Measurements from ENCODE around the gene ST6GALNAC5. TPM values are rescaled to one million over a fixed set of nuclear protein-coding genes. Genes with fewer than 3 reads are reported as not detected.
"Not testable (repeated sequence)": the region's sequence is repeated elsewhere in the genome, so short reads cannot be mapped to it uniquely, and the experiment has no call there.

ST6GALNAC5 gene
- total and polyA plus RNA-seq, 10 of the 15 experiments (the other 5 are each of a cell fraction or from before 2014, with no cell fraction given) = under 0.01 to 1.8 (median 0.07) TPM; not detected in 6

- DNase-seq (ENCODE audit: low read depth, low spot score); H3K27ac ChIP-seq (ENCODE audit: control insufficient read depth, insufficient read depth); H3K9me3 ChIP-seq (replicated peaks; ENCODE audit: control insufficient read depth, insufficient read depth, low read length); H4K20me1 ChIP-seq (ENCODE audit: control insufficient read depth, insufficient read depth); H3K36me3 ChIP-seq (ENCODE audit: control insufficient read depth in 2 of 2, insufficient read depth in 2 of 2, low read length in 1 of 2); POLR2A ChIA-PET; intact Hi-C loops (cut with micrococcal nuclease; ENCODE audit: unreplicated experiment); BruUV-seq (replicated peaks); H3K79me2 ChIP-seq (ENCODE audit: control insufficient read depth, insufficient read depth, low read length); H3K27me3 ChIP-seq (replicated peaks in 1 of 2; ENCODE audit: control insufficient read depth in 2 of 2, insufficient read depth in 2 of 2, low read length in 1 of 2); FAIRE-seq; SMC1A ChIA-PET (ENCODE audit: uncharacterized antibody, unreplicated experiment); RAD21 ChIA-PET (ENCODE audit: unreplicated experiment); H3K9ac ChIP-seq (ENCODE audit: control insufficient read depth, insufficient read depth, low read length); H3K4me1 ChIP-seq (ENCODE audit: control insufficient read depth, insufficient read depth, low read length); H3K4me2 ChIP-seq (ENCODE audit: control insufficient read depth, insufficient read depth); H3K4me3 ChIP-seq; in situ Hi-C loops (cut with MboI); CTCF ChIA-PET; H2AFZ ChIP-seq (ENCODE audit: control insufficient read depth, low read depth, low read length); ATAC-seq: not testable (repeated sequence)
Observed at GRCh38 chr1:76879014-76879413, 11.7 kb downstream of the ST6GALNAC5 start.

- ChIA-PET CTCF (interaction anchor here (0.6 kb wide), 1 partner anchor 9 kb away, joined by 3 read pairs; no protein-coding TSS in a partner anchor), POLR2A (no interaction called here), RAD21 (ENCODE audit: unreplicated experiment) (interaction anchor here (1.2 kb wide), 1 partner anchor 81 kb away, joined by 3 read pairs; no protein-coding TSS in a partner anchor), SMC1A (ENCODE audit: uncharacterized antibody, unreplicated experiment) (interaction anchor here (0.8 to 2.3 kb wide), 5 partner anchors 9 to 65 kb away, joined by 3 to 9 read pairs (median 5); no protein-coding TSS in a partner anchor)
- no peak overlapping the region for H3K4me3 ChIP-seq
- H3K9me3 ChIP-seq (replicated peaks; ENCODE audit: control insufficient read depth, insufficient read depth, low read length) = no peaks in the 10 kb centered on the region
- H3K4me1 ChIP-seq (ENCODE audit: control insufficient read depth, insufficient read depth, low read length) = no peaks in the 10 kb centered on the region
- intact Hi-C loops (cut with micrococcal nuclease; ENCODE audit: unreplicated experiment) (no loop called here), in situ Hi-C loops (cut with MboI) (no loop called here)
- H4K20me1 ChIP-seq (ENCODE audit: control insufficient read depth, insufficient read depth) = no peaks in the 10 kb centered on the region
- ATAC-seq = no peak
- no peak overlapping the region for H3K4me2 ChIP-seq (ENCODE audit: control insufficient read depth, insufficient read depth)
- H3K27ac ChIP-seq (ENCODE audit: control insufficient read depth, insufficient read depth) = no peak overlapping the region
- H3K79me2 ChIP-seq (ENCODE audit: control insufficient read depth, insufficient read depth, low read length) = no peaks in the 10 kb centered on the region
- no TSS peak for BruUV-seq (replicated peaks)
- FAIRE-seq = no peak
- no peak overlapping the region for H3K9ac ChIP-seq (ENCODE audit: control insufficient read depth, insufficient read depth, low read length)
- H2AFZ ChIP-seq (ENCODE audit: control insufficient read depth, low read depth, low read length) = no peak overlapping the region
- H3K27me3 ChIP-seq (replicated peaks in 1 of 2; ENCODE audit: control insufficient read depth in 2 of 2, insufficient read depth in 2 of 2, low read length in 1 of 2) = no peaks in the 10 kb centered on the region; a peak in 1 of 4 replicates
- no peak for DNase-seq (ENCODE audit: low read depth, low spot score)
- no peaks in the 10 kb centered on the region for H3K36me3 ChIP-seq (ENCODE audit: control insufficient read depth in 2 of 2, insufficient read depth in 2 of 2, low read length in 1 of 2)
- no peak for TF ChIP-seq CHD4 (IDR thresholded peaks at IDR 0.05)
- TF ChIP-seq PAX5 (IDR thresholded peaks at IDR 0.05; ENCODE audit: borderline replicate concordance, low read depth, low read length) = no peak
- TF ChIP-seq IRF5 (IDR thresholded peaks at IDR 0.05; ENCODE audit: borderline replicate concordance) = no peak
- TF ChIP-seq ZBTB4 (CRISPR knock-in tag; IDR thresholded peaks at IDR 0.05) = no peak
- no peak for TF ChIP-seq GABPA (IDR thresholded peaks at IDR 0.05; ENCODE audit: low read depth)
- no peak for TF ChIP-seq BMI1 (IDR thresholded peaks at IDR 0.05; ENCODE audit: borderline replicate concordance)
- TF ChIP-seq NFYA (IDR thresholded peaks at IDR 0.05; ENCODE audit: borderline replicate concordance, low read depth, low read length) = no peak
- no peak for TF ChIP-seq NR2F1 (conservative IDR thresholded peaks at IDR 0.05)
- no peak for TF ChIP-seq RELA (IDR thresholded peaks at IDR 0.05; ENCODE audit: borderline replicate concordance, partially characterized antibody)
- no peak for TF ChIP-seq RFX5 (IDR thresholded peaks at IDR 0.05; ENCODE audit: low read depth, low read length)
- TF ChIP-seq HDGF (IDR thresholded peaks at IDR 0.05) = no peak
- no peak for TF ChIP-seq SMARCA5 (IDR thresholded peaks at IDR 0.05)
- no peak for TF ChIP-seq FOS (IDR thresholded peaks at IDR 0.05; ENCODE audit: borderline replicate concordance, extremely low read depth, insufficient read length)
- TF ChIP-seq NFIC (IDR thresholded peaks at IDR 0.05; ENCODE audit: low read depth, low read length) = no peak
- no peak for TF ChIP-seq ATF7 (IDR thresholded peaks at IDR 0.05; ENCODE audit: low read depth)
Observed at GRCh38 chr1:76881762-76882161, 14.5 kb downstream of the ST6GALNAC5 start.
